DND-41 (cell line): Measurements from ENCODE around the gene LIN9.

Experiments
- EZH2 ChIP-seq: IDR thresholded peaks from 3 replicates; pipeline ENCODE4 v1.6.1; 2012; ENCODE audit warnings: borderline replicate concordance, low read depth, mild to moderate bottlenecking, moderate library complexity, low read length, inconsistent platforms; ENCODE audit not compliant: severe bottlenecking
- TF ChIP-seq, protein P1 (sequence below): IDR thresholded peaks from 2 replicates; pipeline ENCODE4 v1.5.1; 2012; ENCODE audit warnings: borderline replicate concordance, low read length, moderate library complexity, mild to moderate bottlenecking; ENCODE audit not compliant: poor library complexity, severe bottlenecking; ENCODE audit errors: extremely low read depth

DNA sequence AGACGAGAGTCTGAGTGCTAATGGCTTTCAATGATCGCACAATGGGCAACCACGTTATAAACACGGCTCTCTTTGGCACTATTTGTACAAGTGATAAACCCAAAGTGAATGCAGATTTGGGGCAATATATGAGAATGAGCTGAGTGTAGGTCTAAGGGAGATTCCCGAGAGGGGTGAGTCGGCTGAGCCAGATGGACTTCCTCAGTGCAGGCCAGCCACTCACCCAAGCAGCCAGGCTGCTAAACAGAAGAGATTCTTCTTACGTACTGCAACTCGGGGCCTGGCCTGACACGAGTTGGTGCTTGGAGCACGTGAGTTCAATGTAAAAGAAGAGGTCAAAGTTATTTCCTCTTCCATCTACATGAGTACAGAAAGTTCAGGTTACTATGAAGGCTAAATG, 91.7 kb downstream of the LIN9 start:
- TF ChIP-seq, protein P1, sequence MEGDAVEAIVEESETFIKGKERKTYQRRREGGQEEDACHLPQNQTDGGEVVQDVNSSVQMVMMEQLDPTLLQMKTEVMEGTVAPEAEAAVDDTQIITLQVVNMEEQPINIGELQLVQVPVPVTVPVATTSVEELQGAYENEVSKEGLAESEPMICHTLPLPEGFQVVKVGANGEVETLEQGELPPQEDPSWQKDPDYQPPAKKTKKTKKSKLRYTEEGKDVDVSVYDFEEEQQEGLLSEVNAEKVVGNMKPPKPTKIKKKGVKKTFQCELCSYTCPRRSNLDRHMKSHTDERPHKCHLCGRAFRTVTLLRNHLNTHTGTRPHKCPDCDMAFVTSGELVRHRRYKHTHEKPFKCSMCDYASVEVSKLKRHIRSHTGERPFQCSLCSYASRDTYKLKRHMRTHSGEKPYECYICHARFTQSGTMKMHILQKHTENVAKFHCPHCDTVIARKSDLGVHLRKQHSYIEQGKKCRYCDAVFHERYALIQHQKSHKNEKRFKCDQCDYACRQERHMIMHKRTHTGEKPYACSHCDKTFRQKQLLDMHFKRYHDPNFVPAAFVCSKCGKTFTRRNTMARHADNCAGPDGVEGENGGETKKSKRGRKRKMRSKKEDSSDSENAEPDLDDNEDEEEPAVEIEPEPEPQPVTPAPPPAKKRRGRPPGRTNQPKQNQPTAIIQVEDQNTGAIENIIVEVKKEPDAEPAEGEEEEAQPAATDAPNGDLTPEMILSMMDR = no peak
- no peak for TF ChIP-seq EZH2
